ENCODE measurements around the gene SNRPD1. TPM values are rescaled to one million over a fixed set of nuclear protein-coding genes. Genes with fewer than 3 reads are reported as not detected.

Gene SNRPD1
- total RNA-seq, 2 donors from 2014 or later, result 2.6 to 3.6 TPM

DNA sequence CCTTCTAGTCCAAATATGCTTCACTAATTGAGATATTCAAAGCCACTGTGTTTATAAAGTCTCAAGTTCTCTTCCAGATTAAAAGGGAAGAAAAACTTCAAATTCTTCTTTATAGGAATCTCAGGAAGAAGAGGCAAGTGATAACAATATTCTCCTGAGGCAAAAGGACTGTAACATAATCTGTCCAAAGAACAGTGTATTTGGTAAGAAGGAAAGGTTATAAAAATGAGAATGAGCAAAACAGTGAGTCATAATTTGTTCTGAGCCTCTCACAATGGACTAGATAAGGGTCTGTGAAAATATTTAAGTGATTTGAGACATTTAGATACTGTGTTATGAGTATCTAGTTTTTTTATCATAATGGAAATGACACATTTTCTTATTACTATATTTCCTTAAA is 44.3 kb downstream of the SNRPD1 start:
- no peak for TF ChIP-seq POLR2A (IDR thresholded peaks at IDR 0.05)
- TF ChIP-seq, protein P1, sequence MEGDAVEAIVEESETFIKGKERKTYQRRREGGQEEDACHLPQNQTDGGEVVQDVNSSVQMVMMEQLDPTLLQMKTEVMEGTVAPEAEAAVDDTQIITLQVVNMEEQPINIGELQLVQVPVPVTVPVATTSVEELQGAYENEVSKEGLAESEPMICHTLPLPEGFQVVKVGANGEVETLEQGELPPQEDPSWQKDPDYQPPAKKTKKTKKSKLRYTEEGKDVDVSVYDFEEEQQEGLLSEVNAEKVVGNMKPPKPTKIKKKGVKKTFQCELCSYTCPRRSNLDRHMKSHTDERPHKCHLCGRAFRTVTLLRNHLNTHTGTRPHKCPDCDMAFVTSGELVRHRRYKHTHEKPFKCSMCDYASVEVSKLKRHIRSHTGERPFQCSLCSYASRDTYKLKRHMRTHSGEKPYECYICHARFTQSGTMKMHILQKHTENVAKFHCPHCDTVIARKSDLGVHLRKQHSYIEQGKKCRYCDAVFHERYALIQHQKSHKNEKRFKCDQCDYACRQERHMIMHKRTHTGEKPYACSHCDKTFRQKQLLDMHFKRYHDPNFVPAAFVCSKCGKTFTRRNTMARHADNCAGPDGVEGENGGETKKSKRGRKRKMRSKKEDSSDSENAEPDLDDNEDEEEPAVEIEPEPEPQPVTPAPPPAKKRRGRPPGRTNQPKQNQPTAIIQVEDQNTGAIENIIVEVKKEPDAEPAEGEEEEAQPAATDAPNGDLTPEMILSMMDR (IDR thresholded peaks at IDR 0.05), result no peak
- no peak for DNase-seq
- no peaks in the 10 kb centered on the region for H3K27me3 ChIP-seq
- no peak overlapping the region for H3K27ac ChIP-seq
- H3K4me3 ChIP-seq, result no peak overlapping the region
- H3K4me1 ChIP-seq, result no peaks in the 10 kb centered on the region
- H3K36me3 ChIP-seq (replicated peaks in 1 of 2; ENCODE audit: insufficient read depth in 1 of 2, low read depth in 2 of 2), result no peaks in the 10 kb centered on the region
- no peaks in the 10 kb centered on the region for H3K9me3 ChIP-seq
- intact Hi-C loops (cut with DNase I), result no loop called here
- ATAC-seq, result no peak

DNA sequence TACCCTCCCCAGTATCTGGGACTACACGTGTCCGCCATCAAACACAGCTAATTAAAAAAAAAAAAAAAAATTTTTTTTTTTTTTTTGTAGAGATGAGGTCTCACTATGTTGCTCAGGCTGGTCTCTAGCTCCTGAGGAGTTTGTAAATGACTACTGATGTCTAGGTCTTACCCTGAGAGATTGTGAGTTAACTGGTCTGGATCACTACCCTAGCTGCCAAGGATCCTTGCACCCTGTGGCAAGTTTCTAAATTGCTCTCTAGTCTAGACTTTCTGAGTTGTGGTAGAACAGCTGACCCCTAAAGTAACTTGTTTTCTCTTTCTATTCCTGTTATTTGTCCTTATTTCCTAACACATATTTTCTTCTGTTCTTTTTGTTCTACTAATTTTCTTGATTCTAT is 48.0 kb downstream of the SNRPD1 start:
- Histone ChIP-seq H3K4me3 (no peak overlapping the region), H3K9me3 (no peaks in the 10 kb centered on the region), H3K36me3 (replicated peaks in 1 of 2; ENCODE audit: insufficient read depth in 1 of 2, low read depth in 2 of 2) (no peaks in the 10 kb centered on the region), H3K4me1 (peaks cover 3% of the 10 kb centered on the region), H3K27me3 (no peaks in the 10 kb centered on the region), H3K27ac (no peak overlapping the region)
- intact Hi-C loops (cut with DNase I), result no loop called here
- DNase-seq (no peak), ATAC-seq (no peak)
- no peak for TF ChIP-seq POLR2A (IDR thresholded peaks at IDR 0.05)
- TF ChIP-seq, protein P1 (IDR thresholded peaks at IDR 0.05), result no peak
- WGBS, 2 donors, result 89 to 97% methylated on average over 2 of the region's 2 CpGs

DNA sequence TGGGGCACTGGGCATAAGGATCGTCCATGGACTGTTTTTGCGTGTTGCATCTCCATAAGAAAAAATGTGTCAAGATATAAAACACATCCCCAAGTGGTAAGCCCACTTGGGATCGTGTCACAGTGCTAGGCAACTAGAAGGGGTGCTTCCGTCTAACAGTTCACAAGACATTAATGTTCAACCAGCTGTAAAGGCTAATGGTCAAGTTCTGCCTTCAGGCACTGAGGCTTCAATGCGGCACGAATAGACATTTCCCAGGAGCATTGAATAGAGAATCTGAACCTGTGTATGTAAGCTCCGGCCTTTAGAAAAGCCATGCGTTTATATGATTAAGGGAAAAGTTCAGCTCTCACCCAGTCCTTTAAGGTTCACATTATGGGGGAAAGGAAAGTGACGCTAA is 50.5 kb downstream of the SNRPD1 start:
- H3K9me3 ChIP-seq, result no peaks in the 10 kb centered on the region
- no peak overlapping the region for H3K27ac ChIP-seq
- intact Hi-C loops (cut with DNase I), result no loop called here
- DNase-seq, result no peak
- no peaks in the 10 kb centered on the region for H3K36me3 ChIP-seq (replicated peaks in 1 of 2; ENCODE audit: insufficient read depth in 1 of 2, low read depth in 2 of 2)
- TF ChIP-seq POLR2A (IDR thresholded peaks at IDR 0.05), result no peak
- TF ChIP-seq, protein P1 (IDR thresholded peaks at IDR 0.05), result no peak
- ATAC-seq, result no peak
- peaks cover 3% of the 10 kb centered on the region for H3K4me1 ChIP-seq
- no peaks in the 10 kb centered on the region for H3K27me3 ChIP-seq
- H3K4me3 ChIP-seq, result no peak overlapping the region
- WGBS, 2 donors, result 97% methylated on average over 9 of the region's 9 CpGs

DNA sequence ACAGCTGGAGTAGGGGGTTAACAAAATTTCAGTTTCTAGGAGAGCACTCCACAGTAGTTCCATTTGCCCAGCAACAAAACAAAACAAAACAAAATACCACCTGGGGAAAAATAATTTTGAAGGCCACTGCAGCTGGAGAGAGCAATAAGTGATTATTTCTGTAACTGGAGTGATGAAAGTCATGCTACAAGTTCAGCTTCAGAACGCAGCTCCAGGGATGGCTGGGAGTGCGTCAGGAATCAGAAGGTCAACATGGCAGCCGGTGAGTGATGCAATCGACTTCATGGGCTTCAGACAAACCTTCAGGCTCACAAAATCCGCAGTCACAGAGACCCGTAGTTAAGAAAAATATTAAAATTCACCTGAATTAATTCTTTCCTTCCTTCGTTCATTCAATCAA is 51.5 kb downstream of the SNRPD1 start:
- no peaks in the 10 kb centered on the region for H3K27me3 ChIP-seq
- 93 to 96% methylated on average over 7 of the region's 7 CpGs for WGBS, 2 donors
- H3K4me1 ChIP-seq, result peaks cover 3% of the 10 kb centered on the region
- no peaks in the 10 kb centered on the region for H3K36me3 ChIP-seq (replicated peaks in 1 of 2; ENCODE audit: insufficient read depth in 1 of 2, low read depth in 2 of 2)
- TF ChIP-seq, protein P1 (IDR thresholded peaks at IDR 0.05), result no peak
- no peak for TF ChIP-seq POLR2A (IDR thresholded peaks at IDR 0.05)
- no peak for DNase-seq
- no peak overlapping the region for H3K27ac ChIP-seq
- H3K9me3 ChIP-seq, result no peaks in the 10 kb centered on the region
- no peak overlapping the region for H3K4me3 ChIP-seq
- no peak for ATAC-seq
- intact Hi-C loops (cut with DNase I), result no loop called here

DNA sequence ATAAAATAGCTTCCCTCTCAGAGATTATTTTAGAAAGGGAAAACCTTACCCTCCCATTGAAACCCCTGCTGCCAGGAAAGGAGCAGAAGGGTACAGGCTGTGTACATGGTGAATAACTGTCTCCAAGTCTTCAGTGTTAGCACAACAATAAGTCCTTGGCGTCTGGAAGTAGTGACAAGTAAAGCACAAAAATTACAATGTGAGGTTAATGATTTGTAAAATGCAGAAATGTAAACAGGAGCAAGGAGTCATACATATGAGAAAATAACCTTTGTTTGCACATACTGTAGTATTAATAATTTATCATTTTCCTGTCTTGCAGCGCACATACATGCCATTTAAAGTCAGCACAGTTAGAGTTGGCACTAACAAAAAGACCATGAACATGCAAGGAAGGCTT is 52.0 kb downstream of the SNRPD1 start:
- intact Hi-C loops (cut with DNase I), result no loop called here
- ATAC-seq, result no peak

More for the DNA sequence above, 52.0 kb downstream of the SNRPD1 start:
- Histone ChIP-seq H3K4me3 (no peak overlapping the region), H3K9me3 (no peaks in the 10 kb centered on the region), H3K27me3 (no peaks in the 10 kb centered on the region), H3K4me1 (peaks cover 3% of the 10 kb centered on the region), H3K27ac (no peak overlapping the region), H3K36me3 (replicated peaks in 1 of 2; ENCODE audit: insufficient read depth in 1 of 2, low read depth in 2 of 2) (no peaks in the 10 kb centered on the region)
- WGBS, 2 donors, result 22 to 38% methylated on average over 2 of the region's 2 CpGs
- DNase-seq, result no peak
- no peak for TF ChIP-seq POLR2A (IDR thresholded peaks at IDR 0.05)
- TF ChIP-seq, protein P1 (IDR thresholded peaks at IDR 0.05), result no peak

All from body of pancreas (tissue), 4 donors.